Activated B cell treated with CpG ODN at 0.5 μM for 24 hours (primary cell): ENCODE data around the gene HDAC9. TPM values are rescaled to one million over a fixed set of nuclear protein-coding genes. Genes with fewer than 3 reads are reported as not detected.
A peak's percentile ranks its signal among the peaks of the same experiment; 100 is the strongest.

ENCODE experiments used
- ATAC-seq: fragments of 200-7000 bp; cut with Tn5 transposase; one replicate; pipeline ENCODE4 v1.10.0; 2021; ENCODE audit warnings: low read depth, mild to moderate bottlenecking, moderate library complexity
- CTCF ChIA-PET: fragments of 350-600 bp; sonication (Branson Sonifier 250); formaldehyde crosslinking; loops from one replicate; lab custom pipeline; 2021; ENCODE audit warnings: antibody characterized with exemption; lab: Charles Lee
- POLR2A ChIA-PET: fragments of 350-600 bp; sonication (Branson Sonifier 250); formaldehyde crosslinking; loops from one replicate; lab custom pipeline; 2021; ENCODE audit warnings: antibody characterized with exemption; lab: Charles Lee
- DNase-seq: peaks from one replicate; pipeline ENCODE4 v3.0.0; 2022
- H3K27ac Mint-ChIP-seq: one replicate; pipeline ENCODE4 v1.8.0; 2020; ENCODE audit warnings: mixed read lengths
- H3K27me3 Mint-ChIP-seq: one replicate; pipeline ENCODE4 v1.8.0; 2021; ENCODE audit warnings: mixed read lengths
- H3K36me3 Mint-ChIP-seq: one replicate; pipeline ENCODE4 v1.8.0; 2021; ENCODE audit warnings: low read depth, mixed read lengths
- H3K4me1 Mint-ChIP-seq: one replicate; pipeline ENCODE4 v1.8.0; 2021; ENCODE audit warnings: mixed read lengths
- H3K4me3 Mint-ChIP-seq: one replicate; pipeline ENCODE4 v1.8.0; 2020; ENCODE audit warnings: mild to moderate bottlenecking, mixed read lengths
- H3K9me3 Mint-ChIP-seq: one replicate; pipeline ENCODE4 v1.8.0; 2020; ENCODE audit warnings: mixed read lengths
- CTCF ChIP-seq: fragments of 200-600 bp; IDR thresholded peaks from one replicate; pipeline ENCODE4 v1.8.0; 2022; ENCODE audit warnings: antibody characterized with exemption, mild to moderate bottlenecking
- intact Hi-C: fragments of 100-400 bp; cut with micrococcal nuclease; formaldehyde crosslinking; loops from one replicate; pipeline ENCODE4 v1.15.1; 2024
- total RNA-seq: library from RNA; stranded (reverse); gene quantifications from 2 replicates; pipeline ENCODE4 v1.2.3, GENCODE V29; 2022

Gene HDAC9
- total RNA-seq, 1 donor from 2014 or later, result 149 TPM

DNA sequence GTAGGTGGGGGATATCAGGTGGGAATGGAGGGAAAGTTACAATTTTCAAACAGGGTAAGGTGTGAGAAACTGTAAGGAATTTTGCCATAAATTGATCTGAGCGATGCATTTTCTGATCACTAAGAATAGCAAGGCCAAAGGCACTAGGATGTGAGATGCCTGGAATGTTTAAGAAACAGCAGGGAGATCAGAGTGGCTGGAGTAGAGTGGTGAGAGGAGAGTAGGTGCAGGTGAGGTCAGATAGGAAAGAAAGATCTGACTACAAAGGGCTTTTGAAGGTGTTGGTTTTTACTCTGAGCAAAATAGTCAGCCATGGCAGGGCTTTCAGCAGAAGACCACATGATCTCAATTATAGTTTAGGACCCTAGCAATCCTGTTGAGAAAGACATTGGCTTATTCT, 55.0 kb downstream of the HDAC9 start:
- TF ChIP-seq CTCF, result no peak
- intact Hi-C loops, result loop anchor here (1.0 kb wide), 1 partner anchor 8 kb away; no protein-coding TSS in a partner anchor
- H3K27me3 Mint-ChIP-seq, result no peaks in the 10 kb centered on the region
- H3K9me3 Mint-ChIP-seq, result no peaks in the 10 kb centered on the region
- no peak for DNase-seq
- H3K36me3 Mint-ChIP-seq, result peaks cover 30% of the 10 kb centered on the region
- no peak for ATAC-seq
- no peak overlapping the region for H3K4me3 Mint-ChIP-seq
- POLR2A ChIA-PET, result no interaction called here
- H3K27ac Mint-ChIP-seq, result peak overlapping the region; percentile 59
- CTCF ChIA-PET, result no interaction called here
- H3K4me1 Mint-ChIP-seq, result peaks cover 74% of the 10 kb centered on the region

GRCh38 chr7:18552316-18552916, 56.9 kb downstream of the HDAC9 start:
- DNase-seq (no peak), ATAC-seq (no peak)
- intact Hi-C loops, result loop anchor here (1.0 to 2.0 kb wide), 3 partner anchors 9 to 14 kb away; no protein-coding TSS in a partner anchor
- POLR2A ChIA-PET, result interaction anchor here (1.5 to 2.2 kb wide), 3 partner anchors 16 to 44 kb away, joined by 4 to 8 read pairs (median 7); no protein-coding TSS in a partner anchor
- CTCF ChIA-PET, result interaction anchor here (1.3 to 2.6 kb wide), 3 partner anchors 12 to 45 kb away, joined by 3 to 13 read pairs (median 5); no protein-coding TSS in a partner anchor
- H3K27ac Mint-ChIP-seq, result peak overlapping the region; percentile 80
- no peaks in the 10 kb centered on the region for H3K9me3 Mint-ChIP-seq
- H3K27me3 Mint-ChIP-seq, result no peaks in the 10 kb centered on the region
- no peak for TF ChIP-seq CTCF
- H3K36me3 Mint-ChIP-seq, result peaks cover 18% of the 10 kb centered on the region
- H3K4me3 Mint-ChIP-seq, result peak overlapping the region; percentile 57
- H3K4me1 Mint-ChIP-seq, result peaks cover 67% of the 10 kb centered on the region

- Mint-ChIP-seq H3K27me3 (no peaks in the 10 kb centered on the region), H3K27ac (peak overlapping the region; percentile 80), H3K4me3 (peak overlapping the region; percentile 57), H3K9me3 (no peaks in the 10 kb centered on the region), H3K36me3 (peaks cover 13% of the 10 kb centered on the region), H3K4me1 (peaks cover 61% of the 10 kb centered on the region)
- intact Hi-C loops, result loop anchor here (1.0 to 2.0 kb wide), 3 partner anchors 8 to 14 kb away; no protein-coding TSS in a partner anchor
- peak; percentile 77 for ATAC-seq
- CTCF ChIA-PET, result interaction anchor here (1.3 to 2.6 kb wide), 3 partner anchors 11 to 45 kb away, joined by 3 to 13 read pairs (median 5); no protein-coding TSS in a partner anchor
- POLR2A ChIA-PET, result interaction anchor here (1.3 to 2.2 kb wide), 4 partner anchors 14 to 44 kb away, joined by 4 to 9 read pairs (median 8); no protein-coding TSS in a partner anchor
- TF ChIP-seq CTCF, result no peak
- no peak for DNase-seq
Measured at GRCh38 chr7:18552943-18553604, 57.5 kb downstream of the HDAC9 start.

- Mint-ChIP-seq H3K9me3 (no peaks in the 10 kb centered on the region), H3K27me3 (no peaks in the 10 kb centered on the region), H3K36me3 (peaks cover 11% of the 10 kb centered on the region), H3K27ac (peak overlapping the region; percentile 80), H3K4me1 (peaks cover 61% of the 10 kb centered on the region), H3K4me3 (peak overlapping the region; percentile 57)
- ATAC-seq, result no peak
- intact Hi-C loops, result loop anchor here (1.0 to 2.0 kb wide), 2 partner anchors 7 to 13 kb away; no protein-coding TSS in a partner anchor
- CTCF ChIA-PET, result interaction anchor here (2.0 to 2.6 kb wide), 2 partner anchors 11 to 36 kb away, joined by 5 to 13 read pairs; no protein-coding TSS in a partner anchor
- DNase-seq, result no peak
- POLR2A ChIA-PET, result interaction anchor here (1.3 to 2.2 kb wide), 3 partner anchors 13 to 23 kb away, joined by 7 to 9 read pairs (median 8); no protein-coding TSS in a partner anchor
- no peak for TF ChIP-seq CTCF
Measured at GRCh38 chr7:18553605-18554003, 58.1 kb downstream of the HDAC9 start.

GRCh38 chr7:18555120-18555519, 59.6 kb downstream of the HDAC9 start:
- CTCF ChIA-PET, result no interaction called here
- peaks cover 64% of the 10 kb centered on the region for H3K4me1 Mint-ChIP-seq
- intact Hi-C loops, result no loop called here
- no peaks in the 10 kb centered on the region for H3K9me3 Mint-ChIP-seq
- DNase-seq, result no peak
- TF ChIP-seq CTCF, result no peak
- H3K27me3 Mint-ChIP-seq, result no peaks in the 10 kb centered on the region
- H3K4me3 Mint-ChIP-seq, result no peak overlapping the region
- POLR2A ChIA-PET, result no interaction called here
- peaks cover 19% of the 10 kb centered on the region for H3K36me3 Mint-ChIP-seq
- ATAC-seq, result no peak
- H3K27ac Mint-ChIP-seq, result no peak overlapping the region
